ENCODE measurements around the gene C9orf40.
A peak's percentile ranks its signal among the peaks of the same experiment; 100 is the strongest.

C9orf40 gene, protein sequence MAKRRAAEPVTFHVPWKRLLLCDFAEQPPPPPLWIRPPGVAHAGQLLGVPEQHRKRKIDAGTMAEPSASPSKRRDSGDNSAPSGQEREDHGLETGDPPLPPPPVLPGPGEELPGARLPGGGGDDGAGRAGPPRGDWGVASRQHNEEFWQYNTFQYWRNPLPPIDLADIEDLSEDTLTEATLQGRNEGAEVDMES

DNA sequence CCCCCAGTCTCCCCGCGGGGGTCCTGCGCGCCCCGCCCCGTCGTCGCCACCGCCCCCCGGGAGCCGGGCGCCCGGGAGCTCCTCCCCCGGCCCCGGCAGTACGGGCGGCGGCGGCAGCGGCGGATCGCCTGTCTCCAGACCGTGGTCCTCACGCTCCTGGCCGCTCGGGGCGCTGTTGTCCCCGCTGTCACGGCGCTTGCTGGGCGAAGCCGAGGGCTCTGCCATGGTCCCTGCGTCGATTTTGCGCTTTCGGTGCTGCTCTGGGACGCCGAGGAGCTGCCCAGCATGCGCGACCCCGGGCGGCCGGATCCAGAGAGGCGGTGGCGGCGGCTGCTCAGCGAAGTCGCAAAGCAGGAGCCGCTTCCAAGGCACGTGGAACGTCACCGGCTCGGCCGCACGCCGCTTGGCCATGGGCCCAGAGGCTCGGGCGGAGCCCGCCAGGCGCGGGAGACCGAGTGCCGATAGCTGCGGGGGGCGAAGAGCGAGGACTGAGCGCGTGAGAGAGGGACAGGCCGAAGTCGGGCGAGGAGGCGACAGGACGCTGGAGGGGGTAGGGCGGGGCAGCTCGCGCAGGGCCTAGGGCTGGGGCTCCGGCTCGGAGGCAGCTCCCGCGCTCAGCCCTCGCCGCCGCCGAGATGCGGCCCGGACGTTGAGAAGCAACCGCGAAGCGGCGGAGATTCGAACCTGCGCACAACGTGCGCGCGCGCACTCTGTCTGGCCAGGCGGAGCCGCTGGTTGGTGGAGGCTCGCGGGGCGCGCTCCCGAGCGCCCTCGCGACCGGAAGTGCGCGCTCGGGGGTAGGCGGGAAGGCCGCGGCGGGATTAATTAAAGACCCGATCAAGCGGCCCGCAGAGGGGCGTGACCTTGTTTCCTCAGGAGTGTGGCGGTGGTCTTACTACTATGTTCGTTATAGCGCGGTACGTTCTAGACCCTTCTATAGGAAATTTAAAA lies at the start of gene C9orf40:
C9orf40 (minus strand) TSS at position 712 of the 951 bp plus-strand sequence; CDS start at position 411, 301 bp downstream.
- DNase-seq (ENCODE audit: low read depth in 2 of 2), result peak; percentile 83 to 88

DNA sequence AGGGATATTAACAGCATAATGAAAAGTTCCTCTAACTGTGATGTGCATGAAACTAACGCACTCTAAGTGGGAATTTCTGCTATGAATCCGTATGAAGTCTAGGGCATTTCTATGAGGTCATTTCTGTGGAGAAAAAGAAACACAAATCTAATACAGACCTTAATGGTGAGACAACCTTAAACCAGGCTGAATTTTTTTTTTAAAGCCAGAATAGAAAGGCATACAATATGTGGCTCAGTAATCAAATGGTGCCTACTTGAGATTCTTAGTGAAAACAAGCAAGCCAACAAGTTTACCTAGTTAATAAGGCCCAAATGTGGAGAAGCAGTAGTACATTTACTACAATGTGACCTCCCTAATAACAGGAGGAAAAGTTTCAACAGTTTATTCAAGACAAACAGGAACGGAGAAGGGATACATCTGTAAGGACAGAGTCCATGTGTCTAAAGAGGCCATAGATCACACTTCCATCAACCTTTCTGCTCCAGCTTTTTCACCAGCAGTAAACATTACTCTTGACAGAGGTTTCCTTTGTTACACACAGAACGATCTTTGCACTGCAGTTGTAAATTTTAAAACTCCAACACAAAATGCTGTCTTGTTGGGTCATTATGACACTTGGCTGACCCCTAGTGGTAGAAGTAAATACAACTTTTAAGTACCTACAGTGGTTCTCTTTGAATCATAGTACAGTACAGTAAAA lies 49.2 kb upstream of the C9orf40 start:
- no peak for DNase-seq (ENCODE audit: low read depth in 2 of 2)

DNA sequence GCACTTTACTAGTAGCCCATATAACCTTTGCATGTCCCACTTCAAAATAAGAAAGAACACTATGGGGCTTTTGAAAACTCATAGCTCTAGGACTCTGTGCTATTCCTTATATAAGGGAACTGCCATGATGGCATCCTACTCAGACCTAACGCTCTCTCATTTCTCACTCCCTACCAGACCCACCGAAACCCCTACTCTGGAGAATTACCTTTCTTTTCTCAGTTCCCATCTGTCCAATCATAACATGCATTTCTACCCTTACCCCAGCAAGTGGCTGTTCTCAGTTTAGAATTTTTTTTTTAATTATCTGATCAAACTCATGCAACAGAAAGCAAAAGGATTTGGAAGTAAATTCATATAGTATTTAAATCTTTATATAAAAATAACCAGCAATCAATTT lies 48.1 kb upstream of the C9orf40 start:
- no peak for DNase-seq (ENCODE audit: low read depth in 2 of 2)

DNA sequence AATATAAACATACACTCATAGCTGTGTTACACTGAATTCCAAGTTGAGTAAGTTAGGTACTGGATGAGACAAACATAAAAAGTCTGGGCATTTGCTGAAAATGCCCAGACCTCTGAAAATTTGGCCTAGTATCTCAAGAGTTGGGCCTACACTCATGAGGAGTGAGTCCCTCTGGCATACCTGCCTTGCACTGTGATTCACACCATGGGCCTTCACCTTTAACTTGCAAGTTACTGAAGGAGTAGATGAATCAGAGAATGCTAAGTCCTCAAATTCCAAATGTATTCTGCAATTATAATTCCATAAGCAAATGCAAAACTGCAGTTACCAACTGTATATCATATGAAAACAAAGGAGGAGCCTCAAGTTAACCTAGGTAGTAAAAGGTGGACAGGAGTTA lies 32.3 kb upstream of the C9orf40 start:
- DNase-seq (ENCODE audit: low read depth in 2 of 2), result no peak

DNA sequence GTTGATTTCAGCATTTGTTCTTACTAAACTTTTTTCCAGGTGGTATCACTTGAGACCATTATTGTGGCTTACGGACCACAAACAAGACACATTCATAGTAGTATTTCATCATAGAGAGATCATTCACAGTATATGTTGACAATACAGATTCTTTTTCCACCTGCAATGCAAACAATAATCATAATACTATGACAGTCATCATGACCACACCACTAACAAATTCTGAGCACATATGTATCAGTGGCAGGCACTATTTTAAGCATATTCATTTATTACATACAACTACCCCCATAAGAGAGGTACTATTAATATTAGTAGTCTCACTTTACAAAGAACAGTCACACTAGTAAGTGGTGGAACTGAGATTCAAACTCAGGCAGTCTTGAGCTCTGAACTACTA lies 31.0 kb upstream of the C9orf40 start:
- no peak for DNase-seq (ENCODE audit: low read depth in 2 of 2)

DNA sequence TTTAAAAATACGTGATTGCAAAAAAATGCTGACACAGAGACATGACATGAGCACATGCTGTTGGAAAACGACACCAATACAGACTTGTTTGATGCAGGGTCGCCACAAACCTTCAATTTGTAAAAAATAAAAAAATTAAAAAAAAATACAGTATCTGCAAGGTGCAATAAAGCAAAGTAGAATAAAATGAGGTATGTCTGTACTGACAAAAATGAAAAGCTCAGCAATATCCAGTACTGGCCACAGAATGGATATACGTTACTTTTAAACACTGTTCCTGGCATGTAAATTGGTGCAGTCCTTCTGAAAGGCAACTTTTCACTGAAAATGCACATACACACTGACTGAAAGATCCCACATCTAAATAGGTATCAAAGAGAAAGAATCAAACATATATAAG lies 27.1 kb upstream of the C9orf40 start:
- DNase-seq (ENCODE audit: low read depth in 2 of 2), result no peak

DNA sequence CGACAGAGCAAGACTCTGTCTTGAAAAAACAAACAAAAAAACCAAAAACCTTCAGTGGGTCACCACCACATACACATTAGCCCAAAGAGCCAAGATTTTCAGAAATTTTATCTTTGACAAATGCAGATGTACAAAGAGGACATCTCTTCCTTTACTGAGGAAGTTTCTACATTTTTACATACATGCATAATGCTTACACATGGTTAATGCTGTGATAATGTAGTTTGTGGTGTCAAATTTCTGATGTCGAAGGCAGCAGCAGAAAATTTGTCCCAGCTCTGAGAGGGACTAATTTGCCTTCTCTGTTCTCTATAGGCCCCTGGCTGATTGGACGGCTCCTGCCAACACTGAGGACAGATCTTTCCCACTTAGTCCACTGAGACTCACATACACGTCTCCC lies 24.6 kb upstream of the C9orf40 start:
- no peak for DNase-seq (ENCODE audit: low read depth in 2 of 2)

DNA sequence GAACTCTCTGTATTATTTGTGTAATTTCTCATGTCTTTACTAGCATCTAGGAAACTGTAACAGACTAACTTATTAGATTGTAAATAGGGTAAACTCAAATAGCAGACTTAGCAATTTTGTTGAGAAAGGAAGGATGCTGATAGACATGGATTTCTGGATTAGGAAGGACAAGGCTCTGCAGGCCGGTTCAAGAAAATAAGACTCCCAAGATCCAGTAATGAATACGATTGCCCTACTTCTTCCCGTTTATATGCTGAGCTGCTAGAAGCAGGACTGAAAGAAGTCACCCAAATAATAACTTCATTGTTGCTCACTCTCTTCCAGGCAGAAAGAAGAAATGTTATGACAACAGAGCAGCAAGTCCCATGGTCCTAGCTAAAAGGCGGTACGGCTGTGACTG lies 22.8 kb upstream of the C9orf40 start:
- no peak for DNase-seq (ENCODE audit: low read depth in 2 of 2)

DNA sequence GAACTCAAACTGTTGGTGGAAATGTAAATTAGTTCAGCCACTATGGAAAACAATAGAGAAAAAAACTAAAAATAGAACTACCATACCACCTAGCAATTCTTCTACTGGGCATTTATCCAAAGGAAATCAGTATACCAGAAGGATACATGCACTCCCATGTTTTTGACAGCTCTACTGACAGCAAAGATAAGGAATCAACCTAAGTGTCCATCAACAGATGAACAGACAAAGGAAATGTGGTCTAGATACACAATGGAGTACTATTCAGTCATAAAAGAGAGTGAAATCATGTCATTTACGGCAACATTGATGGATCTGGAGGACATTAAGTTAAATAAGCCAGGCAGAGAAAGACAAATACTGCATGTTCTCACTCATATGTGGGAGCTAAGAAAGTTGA lies 21.8 kb upstream of the C9orf40 start:
- no peak for DNase-seq (ENCODE audit: low read depth in 2 of 2)

DNA sequence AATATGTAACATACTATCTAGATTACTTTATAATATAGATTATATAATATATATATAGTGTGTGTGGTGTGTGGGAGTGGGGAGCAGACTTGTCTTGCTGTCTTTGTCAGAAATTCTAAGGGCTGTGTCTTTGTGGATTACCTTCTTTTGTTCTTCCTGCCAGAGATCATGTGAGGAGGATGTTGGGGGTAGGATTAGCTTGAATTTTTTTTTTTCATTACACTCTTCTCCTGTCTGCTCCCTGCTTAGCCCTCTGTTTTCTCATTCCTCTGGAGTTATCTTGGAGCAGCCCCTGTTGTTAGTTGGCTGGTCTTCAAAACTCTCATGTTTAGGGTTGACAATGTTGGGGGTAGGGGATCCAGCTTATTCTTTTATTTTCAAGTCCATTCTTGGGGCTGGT lies 21.0 kb upstream of the C9orf40 start:
- no peak for DNase-seq (ENCODE audit: low read depth in 2 of 2)

DNA sequence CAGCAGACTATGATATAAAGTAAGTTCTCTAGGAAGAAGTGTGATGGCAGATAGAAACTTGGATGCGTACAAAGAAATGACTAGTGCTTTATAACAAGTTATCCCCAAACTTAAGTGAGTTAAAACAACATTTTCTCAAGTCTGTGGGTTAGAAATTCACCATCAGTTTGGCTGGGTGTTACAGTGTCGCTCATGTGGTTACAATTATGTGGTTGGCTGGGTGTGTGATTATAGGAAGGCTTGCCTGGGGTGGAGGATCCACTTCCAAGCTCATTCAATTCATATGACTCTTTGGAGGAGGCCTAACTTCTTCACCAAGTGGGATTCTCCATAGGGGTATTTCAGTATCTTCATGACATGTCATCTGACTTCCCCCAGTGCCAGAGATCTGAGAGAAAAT lies 10.3 kb upstream of the C9orf40 start:
- no peak for DNase-seq (ENCODE audit: low read depth in 2 of 2)

DNA sequence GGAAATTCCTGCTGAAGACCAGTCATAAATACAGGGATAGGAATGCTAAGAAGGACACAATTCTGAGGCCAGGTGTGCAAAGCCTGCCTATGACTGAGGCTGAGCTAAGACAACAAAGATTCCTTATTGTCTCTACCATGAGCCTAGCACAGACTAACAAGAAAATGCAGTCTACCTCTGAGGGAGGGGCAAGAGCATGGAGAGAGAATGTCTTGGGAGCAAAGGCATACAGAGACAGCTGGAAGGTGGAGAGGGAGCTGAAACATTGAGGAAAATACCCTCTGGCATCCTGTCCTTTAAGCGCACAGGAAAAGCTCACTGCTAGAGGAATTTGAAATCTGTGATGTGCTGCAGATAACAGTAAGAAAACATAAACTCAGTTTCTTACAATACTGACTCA lies 8.8 kb upstream of the C9orf40 start:
- DNase-seq (ENCODE audit: low read depth in 2 of 2), result no peak

DNA sequence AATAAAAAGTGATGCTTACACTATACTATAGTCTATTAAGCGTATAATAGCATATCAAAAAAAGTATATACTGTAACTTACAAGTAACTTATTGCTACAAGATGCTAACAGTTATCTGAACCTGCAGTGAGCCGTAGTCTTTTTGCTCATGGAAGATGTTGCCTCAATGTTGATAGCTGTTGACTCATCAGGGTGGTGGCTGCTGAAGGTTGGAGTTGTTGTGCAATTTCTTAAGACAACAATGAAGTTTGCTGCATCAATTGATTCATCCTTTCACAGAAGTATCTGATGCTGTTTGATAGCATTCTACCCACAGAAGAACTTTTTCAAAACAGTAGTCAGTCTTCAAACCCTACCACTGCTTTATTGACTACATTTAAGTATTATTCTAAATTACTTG lies 7.8 kb upstream of the C9orf40 start:
- no peak for DNase-seq (ENCODE audit: low read depth in 2 of 2)

DNA sequence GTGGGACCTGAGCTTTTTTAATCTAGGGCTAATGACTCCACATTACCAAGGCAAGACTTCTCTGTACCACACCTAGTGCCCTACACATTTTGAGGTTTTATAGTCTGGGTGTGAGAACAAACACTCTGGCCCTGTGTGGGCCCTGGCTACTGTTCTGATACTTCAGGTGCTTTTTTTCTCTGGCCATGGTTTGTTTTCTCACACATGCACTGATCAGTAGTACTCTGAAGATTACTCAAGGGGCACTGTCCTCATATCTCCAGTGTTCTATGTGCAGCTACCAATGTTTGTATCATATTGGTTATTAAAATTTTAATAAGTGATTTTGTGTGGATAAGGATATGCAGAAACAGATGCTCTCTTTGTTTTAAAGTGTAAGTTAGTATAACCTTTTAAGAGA lies 5.9 kb upstream of the C9orf40 start:
- DNase-seq (ENCODE audit: low read depth in 2 of 2), result no peak

DNA sequence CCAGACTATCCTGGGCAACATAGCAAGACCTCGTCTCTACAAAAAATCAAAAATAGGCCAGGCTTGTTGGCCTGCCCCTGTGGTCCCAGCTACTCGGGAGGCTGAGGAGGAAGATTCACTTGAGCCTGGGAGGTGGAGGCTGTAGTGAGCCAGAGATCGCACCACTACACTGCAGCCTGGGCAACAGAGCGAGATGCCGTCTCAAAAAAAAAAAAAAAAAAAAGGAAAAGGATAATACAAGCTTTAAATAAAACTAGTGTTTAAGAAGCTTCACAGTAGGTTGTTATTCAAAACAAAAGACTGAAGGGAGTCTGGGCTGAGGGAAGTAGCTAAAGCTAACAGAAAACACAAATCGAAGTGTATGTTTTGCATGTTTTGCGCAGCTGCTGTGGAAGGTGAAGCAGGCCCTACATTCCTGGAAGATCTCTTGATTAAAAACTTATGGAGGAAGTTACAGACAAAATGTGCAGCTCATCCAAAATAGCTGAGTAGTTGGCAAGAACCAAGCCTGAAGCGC lies 581 bp upstream of the C9orf40 start:
- DNase-seq (ENCODE audit: low read depth in 2 of 2), result no peak

DNA sequence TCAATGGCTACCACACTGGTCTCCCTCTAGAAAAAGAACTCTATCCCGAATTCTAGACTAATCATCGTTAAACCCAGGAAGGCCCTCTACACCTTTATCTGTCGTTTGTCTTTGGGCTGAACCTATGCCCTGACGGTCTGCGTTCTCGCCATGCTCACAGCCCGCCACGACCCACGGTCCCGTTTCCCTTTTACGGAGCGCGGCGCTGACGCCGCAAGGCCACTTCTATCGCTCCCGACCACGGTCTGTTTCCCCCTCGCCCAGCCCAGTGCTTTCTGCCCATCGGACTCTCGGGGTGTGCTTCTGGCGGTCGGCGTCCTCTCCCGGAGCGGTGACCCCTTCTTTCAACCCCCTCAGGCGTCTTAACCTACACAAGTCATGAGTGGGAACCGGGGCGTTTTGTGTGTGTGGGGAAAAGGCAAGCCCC lies 974 bp downstream of the C9orf40 start:
- DNase-seq (ENCODE audit: low read depth in 2 of 2), result peak; percentile 14 to 19

DNA sequence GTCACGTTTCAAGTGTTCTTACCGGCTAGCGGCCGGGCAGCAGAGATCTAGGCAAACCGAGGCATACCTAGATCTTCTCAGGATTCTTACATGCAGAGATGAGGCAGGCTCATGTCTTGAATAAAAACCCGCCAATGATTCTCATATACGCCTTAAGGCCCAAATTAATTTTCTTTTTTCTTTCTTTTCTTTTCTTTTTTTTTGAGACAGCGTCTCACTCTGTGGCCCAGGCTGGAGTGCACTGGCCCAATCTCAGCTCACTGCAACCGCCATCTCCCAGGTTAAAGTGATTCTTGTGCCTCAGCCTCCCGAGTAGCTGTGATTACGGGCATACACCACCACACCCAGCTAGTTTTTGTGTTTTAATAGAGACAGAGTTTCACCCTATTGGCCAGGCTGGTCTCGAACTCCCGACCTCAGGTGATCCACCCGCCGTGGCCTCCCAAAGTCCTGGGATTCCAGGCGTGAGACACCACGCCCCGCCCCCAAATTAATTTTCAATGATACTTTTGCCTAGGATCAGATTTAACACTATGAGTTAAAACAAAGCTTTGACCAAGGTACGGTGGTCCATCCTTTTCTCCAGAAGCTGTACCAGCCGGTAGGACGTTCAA lies 1.5 kb downstream of the C9orf40 start:
- DNase-seq (ENCODE audit: low read depth in 2 of 2), result no peak

DNA sequence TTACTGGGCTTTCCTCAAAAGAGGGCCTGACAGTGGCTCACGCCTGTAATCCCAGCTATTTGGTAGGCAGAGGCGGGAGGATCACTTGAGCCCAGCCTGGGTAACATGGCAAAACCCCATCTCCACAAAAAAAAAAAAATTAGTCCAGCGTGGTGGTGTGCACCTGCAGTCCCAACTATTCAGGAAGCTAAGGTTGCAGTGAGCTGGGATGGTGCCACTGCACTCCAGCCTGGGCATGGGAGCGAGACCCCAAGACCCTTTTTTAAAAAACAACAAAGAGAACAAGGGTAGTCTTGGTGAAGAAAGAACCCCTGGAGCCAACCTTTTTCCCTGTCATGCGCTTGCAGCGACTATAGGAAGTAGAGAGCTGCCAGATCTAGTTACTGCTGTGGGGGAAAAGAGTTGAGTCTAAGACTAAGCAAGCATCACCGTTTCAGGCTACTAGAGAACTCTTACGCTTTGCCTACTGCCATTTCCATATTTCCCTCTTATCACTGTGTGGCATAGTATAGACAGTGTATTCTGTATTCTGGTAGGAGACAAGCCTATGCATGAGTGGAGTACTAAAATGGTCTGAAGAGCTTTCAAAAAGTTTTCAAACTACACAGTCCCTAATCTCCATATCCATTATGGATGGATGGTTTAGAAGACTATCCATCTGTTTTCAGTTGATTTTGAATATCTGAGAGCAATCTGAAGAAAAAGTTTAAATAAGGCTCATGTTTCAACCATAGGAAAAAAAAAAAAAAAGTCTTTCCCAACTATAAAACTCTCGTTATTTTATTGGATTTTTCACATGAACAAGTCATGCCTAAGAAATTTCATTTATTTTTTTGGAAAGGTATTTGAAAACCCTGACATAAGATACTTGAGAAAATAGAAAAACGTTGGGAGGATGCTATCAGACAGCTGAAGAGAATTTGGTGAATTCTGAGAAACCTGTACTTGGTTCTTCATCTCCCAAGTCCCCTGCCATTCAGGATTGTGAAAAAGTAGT lies 2.6 kb downstream of the C9orf40 start:
- no peak for DNase-seq (ENCODE audit: low read depth in 2 of 2)

DNA sequence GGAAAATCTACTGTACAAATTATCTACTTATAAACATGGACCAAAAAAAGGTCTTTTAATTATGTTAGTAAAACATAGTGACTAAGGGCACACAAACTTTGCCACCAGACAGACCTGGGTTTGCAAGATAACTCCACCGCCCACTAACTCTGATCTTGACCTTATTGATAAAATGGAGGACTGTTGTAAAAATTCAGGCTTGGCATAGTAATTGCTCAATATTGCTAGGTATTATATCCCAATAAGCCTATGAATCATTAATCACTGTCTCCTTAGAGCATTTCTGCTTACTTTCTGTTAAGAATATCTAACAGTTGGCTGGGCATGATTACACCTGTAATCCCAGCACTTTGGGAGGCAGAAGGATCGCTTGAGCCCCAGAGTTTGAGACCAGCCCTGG lies 3.8 kb downstream of the C9orf40 start:
- no peak for DNase-seq (ENCODE audit: low read depth in 2 of 2)

DNA sequence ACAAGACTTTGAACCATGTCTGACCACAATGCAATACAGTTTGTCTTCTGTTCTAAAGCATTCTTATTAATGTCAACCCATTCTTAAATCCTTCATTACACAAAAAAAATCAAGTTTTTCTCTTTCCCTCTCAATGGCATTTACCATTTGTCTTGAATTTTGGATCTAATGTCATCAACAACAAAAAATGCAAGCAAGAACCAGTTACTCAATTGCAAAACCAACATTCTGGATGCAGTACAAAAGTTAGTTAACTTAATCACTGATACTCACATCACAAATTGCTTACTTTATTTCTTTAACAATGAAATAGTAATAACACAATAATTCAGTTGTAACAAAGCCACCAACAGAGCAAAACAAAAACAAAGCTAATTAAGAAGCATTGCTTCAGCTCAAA lies 6.0 kb downstream of the C9orf40 start:
- no peak for DNase-seq (ENCODE audit: low read depth in 2 of 2)

DNA sequence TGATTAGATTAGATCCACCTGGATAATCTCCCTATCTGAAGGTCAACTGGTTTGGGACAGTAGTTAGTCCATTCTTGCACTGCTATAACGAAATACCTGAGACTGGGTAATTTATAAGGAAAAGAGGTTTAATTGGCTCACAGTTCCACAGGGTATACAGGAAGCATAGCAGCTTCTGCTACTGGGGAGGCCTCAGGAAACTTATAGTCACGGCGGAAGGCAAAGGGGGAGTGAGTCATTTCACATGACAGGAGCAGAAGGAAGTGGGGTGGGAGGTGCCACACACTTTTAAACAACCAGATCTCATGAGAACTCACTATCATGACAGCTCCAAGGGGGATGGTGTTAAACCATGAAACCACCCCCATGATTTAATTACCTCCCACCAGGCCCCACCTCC lies 9.9 kb downstream of the C9orf40 start:
- peak; percentile 25 to 38 for DNase-seq (ENCODE audit: low read depth in 2 of 2)
